Effector CD8-positive, alpha-beta T cell (primary cell): ENCODE data around the gene EEF2K.
A peak's percentile ranks its signal among the peaks of the same experiment; 100 is the strongest.
"Not testable (repeated sequence)": the region's sequence is repeated elsewhere in the genome, so short reads cannot be mapped to it uniquely, and the experiment has no call there.

Source experiments
- DNase-seq: peaks from one replicate; lab custom pipeline; 2025; lab: John Stamatoyannopoulos, UW
- total RNA-seq, 4 experiments: gene quantifications; one replicate each; lab custom pipeline; 2026; lab: John Stamatoyannopoulos, UW

Gene EEF2K
- 25.3 to 37.8 (median 35.8) reads per million in 4 experiments for total RNA-seq

GRCh38 chr16:22206013-22206841 lies at the start of gene EEF2K:
EEF2K (plus strand) TSS chr16:22206278; CDS start chr16:22225730, 19,452 bp downstream.
- peak; percentile 62 for DNase-seq

GRCh38 chr16:22161401-22161800 lies 44.7 kb upstream of the EEF2K start:
- DNase-seq = no peak

GRCh38 chr16:22161999-22162655 lies 44.0 kb upstream of the EEF2K start, which contains the start of gene SDR42E2:
SDR42E2 (plus strand) TSS chr16:22162506; CDS start chr16:22165583, 3,077 bp downstream.
- DNase-seq = peak; percentile 38

- no peak for DNase-seq
These were observed 43.4 kb upstream of the EEF2K start for GRCh38 chr16:22162656-22163009.

- DNase-seq = no peak
These were observed 42.3 kb upstream of the EEF2K start for GRCh38 chr16:22163806-22164205.

GRCh38 chr16:22164482-22164881 lies 41.6 kb upstream of the EEF2K start:
- no peak for DNase-seq

GRCh38 chr16:22165508-22166285 lies 40.4 kb upstream of the EEF2K start:
- no peak for DNase-seq

GRCh38 chr16:22171953-22172352 lies 34.1 kb upstream of the EEF2K start:
- DNase-seq = no peak

- not testable (repeated sequence) for DNase-seq
These were observed 33.4 kb upstream of the EEF2K start for GRCh38 chr16:22172642-22173041.

GRCh38 chr16:22174642-22175041 lies 31.4 kb upstream of the EEF2K start:
- DNase-seq = no peak

- no peak for DNase-seq
These were observed 27.8 kb upstream of the EEF2K start for GRCh38 chr16:22177968-22178930.

- DNase-seq = no peak
These were observed 24.7 kb upstream of the EEF2K start for GRCh38 chr16:22181426-22181825.

GRCh38 chr16:22181843-22182242 lies 24.2 kb upstream of the EEF2K start:
- no peak for DNase-seq

- no peak for DNase-seq
These were observed 22.7 kb upstream of the EEF2K start for GRCh38 chr16:22183335-22183734.

GRCh38 chr16:22183901-22184614 lies 22.0 kb upstream of the EEF2K start:
- DNase-seq = peak; percentile 1

- no peak for DNase-seq
These were observed 21.5 kb upstream of the EEF2K start for GRCh38 chr16:22184615-22184968.

- DNase-seq = no peak
These were observed 19.6 kb upstream of the EEF2K start for GRCh38 chr16:22186517-22186916.

GRCh38 chr16:22188267-22188594 lies 17.8 kb upstream of the EEF2K start:
- DNase-seq = no peak

- peak; percentile 47 for DNase-seq
These were observed 17.3 kb upstream of the EEF2K start for GRCh38 chr16:22188595-22189442.
